ENCODE data around the gene NAT10.

The NAT10 gene

GRCh38 chr11:34126959-34127848 is 21.8 kb downstream of the NAT10 start:
- no peaks in the 10 kb centered on the region for H3K9me2 ChIP-seq (replicated peaks; ENCODE audit: insufficient read depth, low read length)
- no peaks in the 10 kb centered on the region for H4K20me1 ChIP-seq (ENCODE audit: low read depth, low read length)
- H3K9me3 ChIP-seq (ENCODE audit: insufficient read depth, low read length), result no peaks in the 10 kb centered on the region
- H3K27me3 ChIP-seq (ENCODE audit: low read length), result no peaks in the 10 kb centered on the region
- H3K9ac ChIP-seq (ENCODE audit: low read length), result no peak overlapping the region
- no peak overlapping the region for H3K27ac ChIP-seq (ENCODE audit: low read depth, low read length)
- no peaks in the 10 kb centered on the region for H3F3A ChIP-seq (ENCODE audit: insufficient read depth)
- no peak overlapping the region for H3K4me3 ChIP-seq (ENCODE audit: insufficient read depth, low read length, poor library complexity, severe bottlenecking)
- no peaks in the 10 kb centered on the region for H3K36me3 ChIP-seq (ENCODE audit: low read length)
- no peaks in the 10 kb centered on the region for H3K79me2 ChIP-seq (ENCODE audit: insufficient read depth, low read length)
- no peak overlapping the region for H3K4me2 ChIP-seq (ENCODE audit: low read depth, low read length, poor library complexity, severe bottlenecking)
- TF ChIP-seq CTCF (IDR thresholded peaks at IDR 0.05; ENCODE audit: insufficient read depth, low read length, poor library complexity, severe bottlenecking), result no peak
- no peak for TF ChIP-seq EZH2phosphoT487 (conservative IDR thresholded peaks at IDR 0.05; ENCODE audit: low read length)
- H2AFZ ChIP-seq (ENCODE audit: low read depth, low read length, severe bottlenecking), result no peak overlapping the region

- no peaks in the 10 kb centered on the region for H3K79me2 ChIP-seq (ENCODE audit: insufficient read depth, low read length)
- no peak overlapping the region for H3K4me3 ChIP-seq (ENCODE audit: insufficient read depth, low read length, poor library complexity, severe bottlenecking)
- no peaks in the 10 kb centered on the region for H3K9me3 ChIP-seq (ENCODE audit: insufficient read depth, low read length)
- no peak overlapping the region for H3K9ac ChIP-seq (ENCODE audit: low read length)
- TF ChIP-seq CTCF (IDR thresholded peaks at IDR 0.05; ENCODE audit: insufficient read depth, low read length, poor library complexity, severe bottlenecking) (no peak), EZH2phosphoT487 (conservative IDR thresholded peaks at IDR 0.05; ENCODE audit: low read length) (no peak)
- no peaks in the 10 kb centered on the region for H3K36me3 ChIP-seq (ENCODE audit: low read length)
- H3F3A ChIP-seq (ENCODE audit: insufficient read depth), result no peaks in the 10 kb centered on the region
- no peak overlapping the region for H2AFZ ChIP-seq (ENCODE audit: low read depth, low read length, severe bottlenecking)
- no peaks in the 10 kb centered on the region for H3K27me3 ChIP-seq (ENCODE audit: low read length)
- no peak overlapping the region for H3K27ac ChIP-seq (ENCODE audit: low read depth, low read length)
- no peaks in the 10 kb centered on the region for H3K9me2 ChIP-seq (replicated peaks; ENCODE audit: insufficient read depth, low read length)
- no peaks in the 10 kb centered on the region for H4K20me1 ChIP-seq (ENCODE audit: low read depth, low read length)
- H3K4me2 ChIP-seq (ENCODE audit: low read depth, low read length, poor library complexity, severe bottlenecking), result no peak overlapping the region
These were observed 23.4 kb downstream of the NAT10 start for GRCh38 chr11:34128824-34129223.

GRCh38 chr11:34132261-34132965 is 27.0 kb downstream of the NAT10 start:
- H2AFZ ChIP-seq (ENCODE audit: low read depth, low read length, severe bottlenecking), result no peak overlapping the region
- TF ChIP-seq CTCF (IDR thresholded peaks at IDR 0.05; ENCODE audit: insufficient read depth, low read length, poor library complexity, severe bottlenecking), result no peak
- TF ChIP-seq EZH2phosphoT487 (conservative IDR thresholded peaks at IDR 0.05; ENCODE audit: low read length), result no peak
- no peak overlapping the region for H3K27ac ChIP-seq (ENCODE audit: low read depth, low read length)
- H3K79me2 ChIP-seq (ENCODE audit: insufficient read depth, low read length), result no peaks in the 10 kb centered on the region
- H3K9me3 ChIP-seq (ENCODE audit: insufficient read depth, low read length), result no peaks in the 10 kb centered on the region
- H3K4me2 ChIP-seq (ENCODE audit: low read depth, low read length, poor library complexity, severe bottlenecking), result no peak overlapping the region
- H3K9ac ChIP-seq (ENCODE audit: low read length), result no peak overlapping the region
- H3K36me3 ChIP-seq (ENCODE audit: low read length), result no peaks in the 10 kb centered on the region
- H3K27me3 ChIP-seq (ENCODE audit: low read length), result no peaks in the 10 kb centered on the region
- no peak overlapping the region for H3K4me3 ChIP-seq (ENCODE audit: insufficient read depth, low read length, poor library complexity, severe bottlenecking)
- H3K9me2 ChIP-seq (replicated peaks; ENCODE audit: insufficient read depth, low read length), result no peaks in the 10 kb centered on the region
- no peaks in the 10 kb centered on the region for H3F3A ChIP-seq (ENCODE audit: insufficient read depth)
- no peaks in the 10 kb centered on the region for H4K20me1 ChIP-seq (ENCODE audit: low read depth, low read length)
